H1 (cell line): ENCODE data around the gene GABRR1. TPM values are rescaled to one million over a fixed set of nuclear protein-coding genes. Genes with fewer than 3 reads are reported as not detected.

Experiments
- CTCF ChIA-PET: fragments of 300-600 bp; sonication (Branson Sonifier 250); formaldehyde crosslinking; loops from one replicate; lab custom pipeline; 2021; ENCODE audit not compliant: partially characterized antibody; lab: Charles Lee
- POLR2A ChIA-PET: fragments of 300-600 bp; sonication (Branson Sonifier 250); formaldehyde crosslinking; loops from one replicate; lab custom pipeline; 2021; ENCODE audit warnings: inconsistent platforms; ENCODE audit not compliant: partially characterized antibody; lab: Charles Lee
- DNase-seq, 2 experiments: peaks; one replicate each; pipeline versions ENCODE4 v3.0.0 to v3.0.0-alpha.2; 2010 to 2022; ENCODE audit warnings: low spot score in 2 of 2, low read depth in 1 of 2, mixed read lengths in 1 of 2
- FAIRE-seq: peaks from 2 replicates; lab custom pipeline; 2011; peaks lifted over from hg19 to GRCh38; lab: Jason Lieb, UNC
- H2AFZ ChIP-seq: 2 replicates; pipeline ENCODE4 v1.8.1; 2012; ENCODE audit warnings: low read length, inconsistent platforms
- H2AK5ac ChIP-seq: 2 replicates; pipeline ENCODE4 v1.6.1; 2013; ENCODE audit warnings: low read depth, low read length
- H2BK120ac ChIP-seq: replicated peaks from 2 replicates; pipeline ENCODE3; 2013; ENCODE audit warnings: low read depth, low read length, inconsistent platforms
- H2BK12ac ChIP-seq: 2 replicates; pipeline ENCODE4 v1.6.1; 2013; ENCODE audit warnings: low read depth, low read length
- H2BK15ac ChIP-seq: 2 replicates; pipeline ENCODE4 v1.6.1; 2013; ENCODE audit warnings: low read length
- H2BK20ac ChIP-seq: 2 replicates; pipeline ENCODE4 v1.6.1; 2013; ENCODE audit warnings: low read length
- H2BK5ac ChIP-seq: 2 replicates; pipeline ENCODE4 v1.6.1; 2013; ENCODE audit warnings: low read depth, low read length
- H3K14ac ChIP-seq: 2 replicates; pipeline ENCODE4 v1.6.1; 2013; ENCODE audit warnings: inconsistent platforms; ENCODE audit not compliant: insufficient read length
- H3K18ac ChIP-seq: 2 replicates; pipeline ENCODE4 v1.6.1; 2013; ENCODE audit warnings: low read length; ENCODE audit errors: extremely low read depth
- H3K23ac ChIP-seq: 2 replicates; pipeline ENCODE4 v1.6.1; 2013; ENCODE audit warnings: inconsistent platforms; ENCODE audit not compliant: insufficient read length
- H3K23me2 ChIP-seq: 2 replicates; pipeline ENCODE4 v1.6.1; 2013; ENCODE audit warnings: low read depth, low read length
- H3K27ac ChIP-seq: 2 replicates; pipeline ENCODE4 v1.6.1; 2011; ENCODE audit warnings: low read depth, low read length, inconsistent platforms
- H3K27me3 ChIP-seq, 4 experiments: replicated peaks in 1 of 4; 1 replicate in 1 of 4; 2 replicates in 3 of 4; pipeline versions ENCODE4 v1.6.1 to v1.8.1; 2011 to 2013; ENCODE audit warnings: low read length in 3 of 4, mild to moderate bottlenecking in 3 of 4, inconsistent platforms in 2 of 4, mixed read lengths in 2 of 4, moderate library complexity in 1 of 4; ENCODE audit not compliant: control insufficient read depth in 3 of 4, insufficient read depth in 3 of 4; ENCODE audit errors: extremely low read depth in 1 of 4
- H3K36me3 ChIP-seq, 4 experiments: 2 replicates each; pipeline versions ENCODE4 v1.6.1 to v1.8.1; 2011 to 2013; ENCODE audit warnings: mild to moderate bottlenecking in 4 of 4, low read length in 3 of 4, moderate library complexity in 2 of 4, control low read depth in 1 of 4, inconsistent platforms in 1 of 4; ENCODE audit not compliant: insufficient read depth in 4 of 4, control insufficient read depth in 2 of 4
- H3K4ac ChIP-seq: replicated peaks from 2 replicates; pipeline ENCODE3; 2013; ENCODE audit warnings: low read length, low read depth, mixed read lengths, inconsistent platforms; ENCODE audit not compliant: insufficient read length
- H3K4me1 ChIP-seq, 4 experiments: replicated peaks in 1 of 4; 1 replicate in 1 of 4; 2 replicates in 3 of 4; pipeline versions ENCODE4 v1.6.1 to v1.8.1; 2011 to 2013; ENCODE audit warnings: low read length in 3 of 4, inconsistent platforms in 2 of 4, mixed read lengths in 1 of 4; ENCODE audit not compliant: insufficient read depth in 4 of 4, control insufficient read depth in 3 of 4
- H3K4me2 ChIP-seq, 2 experiments: 2 replicates each; pipeline versions ENCODE4 v1.6.1 to v1.8.1; 2011 to 2013; ENCODE audit warnings: low read depth in 2 of 2, low read length in 2 of 2, control low read depth in 1 of 2, inconsistent platforms in 1 of 2, mild to moderate bottlenecking in 1 of 2; ENCODE audit not compliant: insufficient read depth in 1 of 2
- H3K4me3 ChIP-seq, 4 experiments: fragments of 200-600, 300-600 bp in 1 of 4; sonication (generic), shearing (Covaris generic), sonication (Bioruptor Twin) in 1 of 4; 2 replicates each; pipeline versions ENCODE4 v1.5.1 to v1.8.1; 2011 to 2016; ENCODE audit warnings: low read length in 4 of 4, low read depth in 3 of 4, control low read depth in 2 of 4, inconsistent platforms in 2 of 4, mild to moderate bottlenecking in 2 of 4, mixed read lengths in 1 of 4, moderate library complexity in 1 of 4; ENCODE audit not compliant: insufficient read depth in 2 of 4; ENCODE audit errors: extremely low read depth in 1 of 4
- H3K56ac ChIP-seq: replicated peaks from 2 replicates; pipeline ENCODE3; 2013; ENCODE audit warnings: low read depth, mild to moderate bottlenecking, mixed read lengths, low read length, inconsistent platforms; ENCODE audit not compliant: insufficient read length
- H3K79me1 ChIP-seq: 2 replicates; pipeline ENCODE4 v1.6.1; 2013; ENCODE audit warnings: low read depth, low read length, control low read depth
- H3K79me2 ChIP-seq, 2 experiments: 2 replicates each; pipeline versions ENCODE4 v1.6.1 to v1.8.1; 2012 to 2013; ENCODE audit warnings: low read length in 2 of 2, mild to moderate bottlenecking in 2 of 2, inconsistent platforms in 1 of 2; ENCODE audit not compliant: insufficient read depth in 2 of 2, control insufficient read depth in 1 of 2
- H3K9ac ChIP-seq, 4 experiments: replicated peaks in 1 of 4; 1 replicate in 1 of 4; 2 replicates in 3 of 4; pipeline versions ENCODE4 v1.6.1 to v1.8.1; 2011 to 2013; ENCODE audit warnings: low read depth in 3 of 4, low read length in 3 of 4, control low read depth in 2 of 4, mild to moderate bottlenecking in 2 of 4, moderate library complexity in 2 of 4, inconsistent platforms in 1 of 4; ENCODE audit errors: extremely low read depth in 1 of 4
- H3K9me3 ChIP-seq, 2 experiments: 2 replicates each; pipeline versions ENCODE4 v1.6.1 to v1.8.1; 2012 to 2013; ENCODE audit warnings: mild to moderate bottlenecking in 2 of 2, moderate library complexity in 2 of 2, control low read depth in 1 of 2, inconsistent platforms in 1 of 2, low read depth in 1 of 2, low read length in 1 of 2, mixed read lengths in 1 of 2; ENCODE audit not compliant: insufficient read depth in 2 of 2
- H4K20me1 ChIP-seq, 2 experiments: replicated peaks in 1 of 2; 2 replicates each; pipeline versions ENCODE3 to v1.8.1; 2011 to 2013; ENCODE audit warnings: inconsistent platforms in 2 of 2, low read length in 2 of 2, mild to moderate bottlenecking in 1 of 2; ENCODE audit not compliant: insufficient read depth in 2 of 2, control insufficient read depth in 1 of 2
- H4K5ac ChIP-seq: 2 replicates; pipeline ENCODE4 v1.6.1; 2013; ENCODE audit warnings: low read length, low read depth, mixed read lengths, inconsistent platforms; ENCODE audit not compliant: insufficient read length
- H4K8ac ChIP-seq: 2 replicates; pipeline ENCODE4 v1.8.0; 2013; ENCODE audit warnings: mild to moderate bottlenecking, moderate library complexity, low read length, inconsistent platforms; ENCODE audit not compliant: insufficient read depth; ENCODE audit errors: extremely low read depth
- H4K91ac ChIP-seq: replicated peaks from 2 replicates; pipeline ENCODE3; 2013; ENCODE audit warnings: low read length, mixed read lengths, inconsistent platforms; ENCODE audit not compliant: insufficient read length
- SP1 ChIP-seq: IDR thresholded peaks from 2 replicates; pipeline ENCODE4 v1.6.1; 2011; ENCODE audit warnings: low read depth, low read length
- SUZ12 ChIP-seq: fragments of 200-600 bp; sonication (generic); IDR thresholded peaks from 2 replicates; pipeline ENCODE4 v1.6.1; 2012; ENCODE audit warnings: mild to moderate bottlenecking, inconsistent platforms, low read length, moderate library complexity, mixed read lengths
- ZNF274 ChIP-seq: IDR thresholded peaks from 2 replicates; pipeline ENCODE4 v1.7.0; 2012; ENCODE audit warnings: low read length, borderline replicate concordance; ENCODE audit errors: extremely low read depth
- WGBS, 2 experiments: shearing (Covaris generic) in 1 of 2; methylation state at CpG; one replicate each; pipeline versions ENCODE4 v1.1.6 to v1.1.7; 2013 to 2015; ENCODE audit warnings: low lambda C conversion rate in 2 of 2, mixed read lengths in 2 of 2, inconsistent platforms in 1 of 2, low coverage in 1 of 2, missing lambda C conversion rate in 1 of 2; ENCODE audit not compliant: insufficient replicate concordance in 2 of 2, insufficient coverage in 1 of 2, insufficient read length in 1 of 2; ENCODE audit errors: extremely low coverage in 1 of 2, missing lambda C conversion rate in 1 of 2; 5-methylcytosine and 5-hydroxymethylcytosine counted together
- polyA plus RNA-seq, 7 experiments: library from polyadenylated mRNA; depleted of rRNA in 3 of 7; stranded (reverse) in 5 of 7; unstranded in 2 of 7; fragments of >200 nt in 5 of 7; fragments of 200-250 nt in 2 of 7; gene quantifications; 1 replicate in 5 of 7; 2 replicates in 1 of 7; 4 replicates in 1 of 7; pipeline versions ENCODE4 v1.2.1 to v1.2.3, GENCODE V29; 2011 to 2013; ENCODE audit warnings: missing spikeins in 2 of 7, mixed read lengths in 2 of 7
- total RNA-seq: library from RNA; stranded (reverse); fragmentation: NEBNext Ultra II Directional; extraction: Animal tissue kit (Norgen Biotek cat#: 25700); gene quantifications from 2 replicates; pipeline ENCODE4 v1.2.1, GENCODE V29; 2021

Gene GABRR1
- total and polyA plus RNA-seq, 2 of the 8 experiments (the other 6 are each of a cell fraction or from before 2014, with no cell fraction given) = 0.60 to 0.63 TPM

DNA sequence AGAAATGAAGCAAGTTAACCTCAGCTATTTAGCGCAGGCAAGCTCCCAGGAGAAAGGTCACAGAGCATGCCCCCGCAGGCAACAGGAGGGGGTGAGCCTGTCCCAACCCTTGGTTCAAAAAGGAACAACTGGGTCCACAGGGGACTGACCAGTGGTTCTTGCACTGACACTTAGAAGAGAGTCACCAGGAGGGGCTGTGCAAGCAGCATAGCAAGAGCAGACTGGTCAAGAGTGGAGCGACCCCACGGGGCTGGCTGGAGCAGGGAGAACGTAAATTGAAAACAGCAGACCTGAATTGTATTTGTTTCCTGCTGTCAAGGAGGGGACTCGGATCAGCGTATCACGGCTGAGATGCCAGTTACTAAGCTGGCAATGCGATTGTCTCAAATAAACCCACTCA, 32.8 kb downstream of the GABRR1 start:
- Histone ChIP-seq H3K4me3 (no peak overlapping the region), H3K9ac (no peak overlapping the region), H2BK12ac (no peak overlapping the region), H4K91ac (no peak overlapping the region), H3K18ac (no peak overlapping the region), H3K4ac (no peak overlapping the region), H3K27ac (no peak overlapping the region), H3K14ac (no peak overlapping the region), H3K27me3 (no peaks in the 10 kb centered on the region), H3K4me2 (no peak overlapping the region), H3K79me1 (no peaks in the 10 kb centered on the region), H2BK5ac (no peak overlapping the region), H2BK15ac (no peak overlapping the region), H3K23me2 (no peaks in the 10 kb centered on the region), H3K4me1 (no peaks in the 10 kb centered on the region), H3K9me3 (no peaks in the 10 kb centered on the region), H3K79me2 (no peaks in the 10 kb centered on the region), H3K36me3 (no peaks in the 10 kb centered on the region), H4K8ac (no peak overlapping the region), H3K56ac (no peak overlapping the region), H4K5ac (no peak overlapping the region), H2BK120ac (no peak overlapping the region), H3K23ac (no peak overlapping the region), H2BK20ac (no peak overlapping the region), H4K20me1 (no peaks in the 10 kb centered on the region), H2AFZ (no peak overlapping the region), H2AK5ac (no peak overlapping the region)
- ChIA-PET CTCF (interaction anchor here (0.7 to 1.7 kb wide), 7 partner anchors 21 to 285 kb away, joined by 3 to 5 read pairs (median 3); no protein-coding TSS in a partner anchor), POLR2A (no interaction called here)
- TF ChIP-seq SP1 = no peak
- TF ChIP-seq ZNF274 = no peak
- TF ChIP-seq SUZ12 = no peak
- DNase-seq = no peak
- no peak for FAIRE-seq
- WGBS, 2 experiments = 90% methylated on average over 9 of the region's 9 CpGs; no CpG with 5 or more reads in 1 of the 2 experiments
